ENCODE results near the gene GZMH.

DNA sequence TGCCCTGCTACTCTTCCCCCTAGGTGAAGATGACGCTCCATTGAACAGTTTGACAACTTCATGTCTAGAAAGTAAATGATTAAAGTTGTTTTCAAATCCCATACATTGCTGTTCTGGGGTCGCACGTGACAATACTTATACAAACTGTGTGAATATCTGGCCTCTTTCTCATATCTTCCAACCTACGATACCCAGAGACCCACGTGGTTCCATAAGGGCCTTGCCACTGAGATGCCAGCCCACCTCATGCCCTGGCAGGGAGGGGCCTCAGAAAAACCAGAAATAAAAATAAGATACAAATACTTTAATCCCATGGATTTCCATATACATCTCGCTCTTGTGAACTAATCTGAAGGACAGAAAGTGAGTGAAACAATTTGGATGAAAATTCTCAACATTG, 20.0 kb upstream of the GZMH start:
- no peak for TF ChIP-seq POLR2A (IDR thresholded peaks at IDR 0.05; ENCODE audit: extremely low read depth, insufficient read length)
- TF ChIP-seq, protein P1, sequence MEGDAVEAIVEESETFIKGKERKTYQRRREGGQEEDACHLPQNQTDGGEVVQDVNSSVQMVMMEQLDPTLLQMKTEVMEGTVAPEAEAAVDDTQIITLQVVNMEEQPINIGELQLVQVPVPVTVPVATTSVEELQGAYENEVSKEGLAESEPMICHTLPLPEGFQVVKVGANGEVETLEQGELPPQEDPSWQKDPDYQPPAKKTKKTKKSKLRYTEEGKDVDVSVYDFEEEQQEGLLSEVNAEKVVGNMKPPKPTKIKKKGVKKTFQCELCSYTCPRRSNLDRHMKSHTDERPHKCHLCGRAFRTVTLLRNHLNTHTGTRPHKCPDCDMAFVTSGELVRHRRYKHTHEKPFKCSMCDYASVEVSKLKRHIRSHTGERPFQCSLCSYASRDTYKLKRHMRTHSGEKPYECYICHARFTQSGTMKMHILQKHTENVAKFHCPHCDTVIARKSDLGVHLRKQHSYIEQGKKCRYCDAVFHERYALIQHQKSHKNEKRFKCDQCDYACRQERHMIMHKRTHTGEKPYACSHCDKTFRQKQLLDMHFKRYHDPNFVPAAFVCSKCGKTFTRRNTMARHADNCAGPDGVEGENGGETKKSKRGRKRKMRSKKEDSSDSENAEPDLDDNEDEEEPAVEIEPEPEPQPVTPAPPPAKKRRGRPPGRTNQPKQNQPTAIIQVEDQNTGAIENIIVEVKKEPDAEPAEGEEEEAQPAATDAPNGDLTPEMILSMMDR (IDR thresholded peaks at IDR 0.05; ENCODE audit: low read depth, low read length): no peak

All from NB4 (cell line).